Neural progenitor cell (in vitro differentiated cells): ENCODE results near the gene CTNNA3. TPM values are rescaled to one million over a fixed set of nuclear protein-coding genes. Genes with fewer than 3 reads are reported as not detected.

ENCODE experiments used
- DNase-seq: peaks from one replicate; pipeline ENCODE4 v3.0.0-alpha.2; 2016; ENCODE audit warnings: low spot score
- H2AFZ ChIP-seq: fragments of 200-600 bp; sonication (generic); replicated peaks from 2 replicates; pipeline ENCODE4 v1.6.1; 2016; ENCODE audit warnings: antibody characterized with exemption
- H3F3A ChIP-seq: fragments of 200-600 bp; sonication (generic); 2 replicates; pipeline ENCODE4 v1.6.1; 2016; ENCODE audit warnings: antibody characterized with exemption, low read depth
- H3K27ac ChIP-seq: fragments of 200-600 bp; sonication (generic); 2 replicates; pipeline ENCODE4 v1.5.1; 2016; ENCODE audit warnings: mild to moderate bottlenecking
- H3K27me3 ChIP-seq: fragments of 200-600 bp; sonication (generic); 2 replicates; pipeline ENCODE4 v1.6.1; 2016; ENCODE audit warnings: mild to moderate bottlenecking, moderate library complexity
- H3K36me3 ChIP-seq: fragments of 200-600 bp; sonication (generic); 2 replicates; pipeline ENCODE4 v1.5.1; 2016
- H3K4me1 ChIP-seq: fragments of 200-600 bp; sonication (generic); 2 replicates; pipeline ENCODE4 v1.6.1; 2016; ENCODE audit warnings: mixed run types
- H3K4me2 ChIP-seq: fragments of 200-600 bp; sonication (generic); 2 replicates; pipeline ENCODE4 v1.6.1; 2016
- H3K4me3 ChIP-seq: fragments of 200-600 bp; sonication (generic); 2 replicates; pipeline ENCODE4 v1.5.1; 2016
- H3K79me2 ChIP-seq: fragments of 200-600 bp; sonication (generic); 2 replicates; pipeline ENCODE4 v1.6.1; 2016; ENCODE audit warnings: low read depth
- H3K9ac ChIP-seq: fragments of 200-600 bp; sonication (generic); 2 replicates; pipeline ENCODE4 v1.6.1; 2016
- H3K9me3 ChIP-seq: fragments of 200-600 bp; sonication (generic); 2 replicates; pipeline ENCODE4 v1.5.1; 2016; ENCODE audit warnings: low read depth
- H4K20me1 ChIP-seq: fragments of 200-600 bp; sonication (generic); 2 replicates; pipeline ENCODE4 v1.6.1; 2016; ENCODE audit warnings: low read depth
- H3K27ac Mint-ChIP-seq: 3 replicates; pipeline ENCODE4 v1.8.0; 2021; ENCODE audit warnings: mixed read lengths
- H3K27me3 Mint-ChIP-seq: 2 replicates; pipeline ENCODE4 v1.8.0; 2022; ENCODE audit warnings: low read depth, mild to moderate bottlenecking, inconsistent platforms, moderate library complexity, mixed read lengths; ENCODE audit not compliant: insufficient read depth
- H3K36me3 Mint-ChIP-seq: 3 replicates; pipeline ENCODE4 v1.8.0; 2021; ENCODE audit warnings: mixed read lengths
- H3K4me1 Mint-ChIP-seq: 3 replicates; pipeline ENCODE4 v1.8.0; 2021; ENCODE audit warnings: mixed read lengths
- H3K4me3 Mint-ChIP-seq: 3 replicates; pipeline ENCODE4 v1.8.0; 2021; ENCODE audit warnings: mild to moderate bottlenecking, moderate library complexity, mixed read lengths
- H3K9me3 Mint-ChIP-seq: 3 replicates; pipeline ENCODE4 v1.8.0; 2020; ENCODE audit warnings: mixed read lengths
- CTCF ChIP-seq: fragments of 200-600 bp; sonication (generic); IDR thresholded peaks from 2 replicates; pipeline ENCODE4 v1.5.1; 2017; ENCODE audit warnings: antibody characterized with exemption, mild to moderate bottlenecking
- EZH2 ChIP-seq: fragments of 200-600 bp; sonication (generic); IDR thresholded peaks from 2 replicates; pipeline ENCODE4 v1.6.1; 2017; ENCODE audit warnings: antibody characterized with exemption, mild to moderate bottlenecking, moderate library complexity
- EZH2phosphoT487 ChIP-seq: fragments of 200-600 bp; sonication (generic); IDR thresholded peaks from 2 replicates; pipeline ENCODE4 v1.6.1; 2017; ENCODE audit warnings: antibody characterized with exemption
- total RNA-seq: library from RNA; depleted of rRNA; stranded (reverse); fragments of >200 nt; gene quantifications from 2 replicates; pipeline ENCODE4 v1.2.3, GENCODE V29; 2015; ENCODE audit warnings: low replicate concordance

CTNNA3 gene
- total RNA-seq, 1 donor from 2014 or later: 12.9 TPM

- TF ChIP-seq EZH2phosphoT487 (no peak), EZH2 (no peak), CTCF (no peak)
- H3K4me3 Mint-ChIP-seq: no peak overlapping the region
- no peak overlapping the region for H3K4me3 ChIP-seq
- no peak overlapping the region for H3K27ac ChIP-seq
- H3K36me3 Mint-ChIP-seq: no peaks in the 10 kb centered on the region
- H3K27me3 Mint-ChIP-seq: peaks cover 2% of the 10 kb centered on the region
- no peaks in the 10 kb centered on the region for H3F3A ChIP-seq
- no peak for DNase-seq
- no peaks in the 10 kb centered on the region for H3K4me1 ChIP-seq
- no peak overlapping the region for H2AFZ ChIP-seq
- H4K20me1 ChIP-seq: no peaks in the 10 kb centered on the region
- H3K79me2 ChIP-seq: no peaks in the 10 kb centered on the region
- no peaks in the 10 kb centered on the region for H3K4me1 Mint-ChIP-seq
- no peaks in the 10 kb centered on the region for H3K27me3 ChIP-seq
- no peaks in the 10 kb centered on the region for H3K36me3 ChIP-seq
- H3K4me2 ChIP-seq: no peak overlapping the region
- no peak overlapping the region for H3K9ac ChIP-seq
- H3K9me3 ChIP-seq: peaks cover 3% of the 10 kb centered on the region
- peaks cover 18% of the 10 kb centered on the region for H3K9me3 Mint-ChIP-seq
- H3K27ac Mint-ChIP-seq: no peak overlapping the region
Measured at GRCh38 chr10:66654861-66655260, 1041.1 kb downstream of the CTNNA3 start.

- DNase-seq: no peak
- H3K4me3 ChIP-seq: no peak overlapping the region
- no peaks in the 10 kb centered on the region for H3K27me3 ChIP-seq
- H3K79me2 ChIP-seq: no peaks in the 10 kb centered on the region
- no peaks in the 10 kb centered on the region for H3K4me1 ChIP-seq
- H3K27ac Mint-ChIP-seq: no peak overlapping the region
- H3K9ac ChIP-seq: no peak overlapping the region
- H3F3A ChIP-seq: no peaks in the 10 kb centered on the region
- H3K4me1 Mint-ChIP-seq: peaks cover 5% of the 10 kb centered on the region
- H3K36me3 ChIP-seq: no peaks in the 10 kb centered on the region
- H3K4me2 ChIP-seq: no peak overlapping the region
- no peak overlapping the region for H3K4me3 Mint-ChIP-seq
- peaks cover 3% of the 10 kb centered on the region for H3K9me3 ChIP-seq
- H4K20me1 ChIP-seq: no peaks in the 10 kb centered on the region
- H3K9me3 Mint-ChIP-seq: peaks cover 19% of the 10 kb centered on the region
- TF ChIP-seq EZH2: no peak
- TF ChIP-seq EZH2phosphoT487: no peak
- H2AFZ ChIP-seq: no peak overlapping the region
- no peaks in the 10 kb centered on the region for H3K36me3 Mint-ChIP-seq
- peaks cover 2% of the 10 kb centered on the region for H3K27me3 Mint-ChIP-seq
- H3K27ac ChIP-seq: no peak overlapping the region
Measured at GRCh38 chr10:66651308-66652082, 1044.5 kb downstream of the CTNNA3 start.

- no peaks in the 10 kb centered on the region for H3F3A ChIP-seq
- H3K9ac ChIP-seq: no peak overlapping the region
- Mint-ChIP-seq H3K36me3 (no peaks in the 10 kb centered on the region), H3K4me3 (no peak overlapping the region), H3K9me3 (peaks cover 19% of the 10 kb centered on the region), H3K27me3 (no peaks in the 10 kb centered on the region), H3K27ac (no peak overlapping the region), H3K4me1 (peaks cover 5% of the 10 kb centered on the region)
- TF ChIP-seq CTCF: no peak
- no peak for TF ChIP-seq EZH2
- no peak for TF ChIP-seq EZH2phosphoT487
- no peaks in the 10 kb centered on the region for H3K36me3 ChIP-seq
- no peak overlapping the region for H3K4me3 ChIP-seq
- H3K79me2 ChIP-seq: no peaks in the 10 kb centered on the region
- H3K27me3 ChIP-seq: no peaks in the 10 kb centered on the region
- no peak overlapping the region for H3K4me2 ChIP-seq
- no peak overlapping the region for H3K27ac ChIP-seq
- no peaks in the 10 kb centered on the region for H4K20me1 ChIP-seq
- peaks cover 3% of the 10 kb centered on the region for H3K9me3 ChIP-seq
- H2AFZ ChIP-seq: no peak overlapping the region
- H3K4me1 ChIP-seq: no peaks in the 10 kb centered on the region
- no peak for DNase-seq
Measured at GRCh38 chr10:66649626-66650025, 1046.4 kb downstream of the CTNNA3 start.

GRCh38 chr10:66642217-66642616 is 1053.8 kb downstream of the CTNNA3 start:
- no peaks in the 10 kb centered on the region for H3K79me2 ChIP-seq
- H3K4me1 Mint-ChIP-seq: peaks cover 4% of the 10 kb centered on the region
- TF ChIP-seq EZH2 (no peak), CTCF (no peak), EZH2phosphoT487 (no peak)
- no peaks in the 10 kb centered on the region for H3K9me3 ChIP-seq
- no peak overlapping the region for H3K4me3 Mint-ChIP-seq
- H4K20me1 ChIP-seq: no peaks in the 10 kb centered on the region
- no peak overlapping the region for H3K27ac ChIP-seq
- no peak overlapping the region for H3K4me2 ChIP-seq
- no peaks in the 10 kb centered on the region for H3F3A ChIP-seq
- no peaks in the 10 kb centered on the region for H3K4me1 ChIP-seq
- no peaks in the 10 kb centered on the region for H3K27me3 ChIP-seq
- H3K4me3 ChIP-seq: no peak overlapping the region
- no peak overlapping the region for H3K27ac Mint-ChIP-seq
- no peaks in the 10 kb centered on the region for H3K27me3 Mint-ChIP-seq
- no peaks in the 10 kb centered on the region for H3K36me3 ChIP-seq
- no peak for DNase-seq
- H3K9ac ChIP-seq: no peak overlapping the region
- H3K36me3 Mint-ChIP-seq: no peaks in the 10 kb centered on the region
- H3K9me3 Mint-ChIP-seq: no peaks in the 10 kb centered on the region
- no peak overlapping the region for H2AFZ ChIP-seq
